OCI-LY3 (cell line): Measurements from ENCODE around the gene SH3PXD2A.

Experiments used
- EZH2phosphoT487 ChIP-seq: fragments of 200-600 bp; shearing (Covaris generic); IDR thresholded peaks from 2 replicates; pipeline ENCODE4 v1.6.1; 2018; ENCODE audit warnings: antibody characterized with exemption, mixed run types, low read depth
- TF ChIP-seq, protein P1 (sequence below): fragments of 200-600, 300-600 bp; sonication (generic); IDR thresholded peaks from 2 replicates; pipeline ENCODE4 v1.5.1; 2014; ENCODE audit warnings: antibody characterized with exemption, low read length, low read depth

DNA sequence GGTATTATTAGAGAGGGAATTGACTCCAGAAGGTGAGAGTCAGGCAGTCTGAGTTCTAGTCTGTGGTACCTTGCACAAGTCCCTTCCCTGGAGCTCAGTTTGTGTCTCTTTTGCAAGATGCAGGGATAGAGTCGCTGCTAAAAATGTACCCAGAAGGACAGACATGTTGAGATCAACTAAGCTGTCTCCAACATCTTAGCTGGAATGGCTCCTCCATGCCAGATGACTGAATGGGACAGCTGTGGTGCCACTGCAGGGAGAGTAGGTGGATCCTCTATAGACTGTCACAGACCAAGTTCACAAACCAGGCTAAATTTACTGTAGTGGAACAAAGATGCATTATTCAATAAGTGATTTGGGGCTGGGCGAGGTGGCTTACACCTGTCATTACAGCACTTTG lies 241.8 kb downstream of the SH3PXD2A start:
- no peak for TF ChIP-seq EZH2phosphoT487
- TF ChIP-seq, protein P1, sequence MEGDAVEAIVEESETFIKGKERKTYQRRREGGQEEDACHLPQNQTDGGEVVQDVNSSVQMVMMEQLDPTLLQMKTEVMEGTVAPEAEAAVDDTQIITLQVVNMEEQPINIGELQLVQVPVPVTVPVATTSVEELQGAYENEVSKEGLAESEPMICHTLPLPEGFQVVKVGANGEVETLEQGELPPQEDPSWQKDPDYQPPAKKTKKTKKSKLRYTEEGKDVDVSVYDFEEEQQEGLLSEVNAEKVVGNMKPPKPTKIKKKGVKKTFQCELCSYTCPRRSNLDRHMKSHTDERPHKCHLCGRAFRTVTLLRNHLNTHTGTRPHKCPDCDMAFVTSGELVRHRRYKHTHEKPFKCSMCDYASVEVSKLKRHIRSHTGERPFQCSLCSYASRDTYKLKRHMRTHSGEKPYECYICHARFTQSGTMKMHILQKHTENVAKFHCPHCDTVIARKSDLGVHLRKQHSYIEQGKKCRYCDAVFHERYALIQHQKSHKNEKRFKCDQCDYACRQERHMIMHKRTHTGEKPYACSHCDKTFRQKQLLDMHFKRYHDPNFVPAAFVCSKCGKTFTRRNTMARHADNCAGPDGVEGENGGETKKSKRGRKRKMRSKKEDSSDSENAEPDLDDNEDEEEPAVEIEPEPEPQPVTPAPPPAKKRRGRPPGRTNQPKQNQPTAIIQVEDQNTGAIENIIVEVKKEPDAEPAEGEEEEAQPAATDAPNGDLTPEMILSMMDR: no peak
